HEK293 (cell line): ENCODE data around the gene PYGM.

Experiments used
- CTCF ChIP-seq: fragments of 450-650 bp; formaldehyde crosslinking; IDR thresholded peaks from 2 replicates; pipeline ENCODE4 v1.5.1; 2016; ENCODE audit warnings: missing biosample characterization, missing genetic modification characterization
- PATZ1 ChIP-seq: fragments of 450-650 bp; formaldehyde crosslinking; IDR thresholded peaks from 2 replicates; pipeline ENCODE4 v1.5.1; 2016; ENCODE audit warnings: missing biosample characterization, missing genetic modification characterization
- SETDB1 ChIP-seq: IDR thresholded peaks from one replicate; pipeline ENCODE4 v1.6.1; 2017; ENCODE audit warnings: mild to moderate bottlenecking, low read length, moderate library complexity, mixed read lengths; ENCODE audit not compliant: insufficient read length
- ZBTB10 ChIP-seq: fragments of 450-650 bp; formaldehyde crosslinking; IDR thresholded peaks from 2 replicates; pipeline ENCODE4 v1.5.1; 2016; ENCODE audit warnings: missing biosample characterization, missing genetic modification characterization
- ZIC2 ChIP-seq: fragments of 450-650 bp; formaldehyde crosslinking; IDR thresholded peaks from 2 replicates; pipeline ENCODE4 v1.5.1; 2016; ENCODE audit warnings: missing biosample characterization, missing genetic modification characterization
- ZNF114 ChIP-seq: fragments of 450-650 bp; formaldehyde crosslinking; IDR thresholded peaks from 2 replicates; pipeline ENCODE4 v1.5.0; 2017; ENCODE audit warnings: missing biosample characterization, missing genetic modification characterization
- ZNF24 ChIP-seq: fragments of 450-650 bp; formaldehyde crosslinking; IDR thresholded peaks from 2 replicates; pipeline ENCODE4 v1.5.1; 2016; ENCODE audit warnings: missing biosample characterization, missing genetic modification characterization
- ZNF335 ChIP-seq: fragments of 450-650 bp; formaldehyde crosslinking; conservative IDR thresholded peaks from 2 replicates; pipeline ENCODE4 v1.5.1; 2016; ENCODE audit warnings: missing biosample characterization, missing genetic modification characterization
- ZNF529 ChIP-seq: fragments of 450-650 bp; formaldehyde crosslinking; IDR thresholded peaks from 2 replicates; pipeline ENCODE4 v1.5.1; 2017; ENCODE audit warnings: missing genetic modification characterization, missing biosample characterization; ENCODE audit not compliant: insufficient replicate concordance
- ZNF530 ChIP-seq: fragments of 450-650 bp; formaldehyde crosslinking; IDR thresholded peaks from 2 replicates; pipeline ENCODE4 v1.5.1; 2016; ENCODE audit warnings: low read depth, missing biosample characterization, missing genetic modification characterization
- ZNF558 ChIP-seq: fragments of 450-650 bp; formaldehyde crosslinking; IDR thresholded peaks from 2 replicates; pipeline ENCODE4 v1.5.1; 2016; ENCODE audit warnings: missing biosample characterization, missing genetic modification characterization
- ZNF639 ChIP-seq: fragments of 450-650 bp; formaldehyde crosslinking; IDR thresholded peaks from 2 replicates; pipeline ENCODE4 v1.5.1; 2016; ENCODE audit warnings: missing biosample characterization, missing genetic modification characterization
- ZNF76 ChIP-seq: fragments of 450-650 bp; formaldehyde crosslinking; IDR thresholded peaks from 2 replicates; pipeline ENCODE4; 2016; ENCODE audit warnings: low read depth, missing biosample characterization, missing genetic modification characterization, borderline replicate concordance
- ZNF776 ChIP-seq: fragments of 450-650 bp; formaldehyde crosslinking; IDR thresholded peaks from 2 replicates; pipeline ENCODE4 v1.5.0; 2017; ENCODE audit warnings: missing biosample characterization, missing genetic modification characterization, borderline replicate concordance

- TF ChIP-seq ZBTB10 (tag by site-specific recombination): no peak
- no peak for TF ChIP-seq CTCF (tag by site-specific recombination)
- TF ChIP-seq ZNF776 (tag by site-specific recombination): no peak
- no peak for TF ChIP-seq ZNF558
- TF ChIP-seq ZNF24 (tag by site-specific recombination): no peak
- TF ChIP-seq ZNF529 (tag by site-specific recombination): no peak
- TF ChIP-seq ZIC2 (tag by site-specific recombination): no peak
- no peak for TF ChIP-seq ZNF639 (tag by site-specific recombination)
- TF ChIP-seq ZNF76 (tag by site-specific recombination): no peak
- TF ChIP-seq ZNF530 (tag by site-specific recombination): no peak
- TF ChIP-seq SETDB1: no peak
- no peak for TF ChIP-seq ZNF335 (tag by site-specific recombination)
- TF ChIP-seq PATZ1: no peak
- no peak for TF ChIP-seq ZNF114
Observed at GRCh38 chr11:64747961-64748665, 11.7 kb downstream of the PYGM start.
